Measurements from ENCODE around the gene DCAF8. TPM values are rescaled to one million over a fixed set of nuclear protein-coding genes. Genes with fewer than 3 reads are reported as not detected.

Gene DCAF8
- total and polyA plus RNA-seq, 2 donors (not counting 1 experiment from before 2014, with no cell fraction given) = 194 to 266 TPM

DNA sequence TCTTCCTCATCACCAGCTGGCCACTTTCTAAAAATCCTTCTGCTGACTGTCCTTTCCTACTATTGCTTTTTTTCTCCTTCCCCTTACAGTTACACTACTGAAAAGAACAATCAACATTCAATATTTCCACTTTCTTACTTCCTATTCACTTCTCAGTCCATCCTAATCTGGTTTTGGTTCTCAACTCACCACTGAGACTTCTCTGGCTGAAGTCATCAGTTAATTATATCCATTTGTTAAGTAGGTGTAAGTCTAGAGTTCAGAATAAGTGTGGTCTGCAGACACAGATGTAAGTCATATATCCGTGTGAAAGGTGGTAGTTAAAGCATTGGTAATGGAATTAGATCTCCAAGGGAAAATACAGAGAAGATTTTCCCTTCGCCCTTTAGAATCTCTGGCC is 35.7 kb downstream of the DCAF8 start:
- Mint-ChIP-seq H3K4me3 (no peak overlapping the region), H3K4me1 (no peaks in the 10 kb centered on the region), H3K9me3 (ENCODE audit: insufficient read depth) (no peaks in the 10 kb centered on the region), H3K27ac (no peak overlapping the region), H3K27me3 (no peaks in the 10 kb centered on the region)
- ChIA-PET CTCF (interaction anchor here (1.2 to 2.0 kb wide), 3 partner anchors 9 to 33 kb away, joined by 3 to 9 read pairs (median 6); no protein-coding TSS in a partner anchor), POLR2A (no interaction called here)
- WGBS (ENCODE audit: insufficient coverage) = no CpG with 5 or more reads among the region's 2 CpGs
- TF ChIP-seq, protein P1, sequence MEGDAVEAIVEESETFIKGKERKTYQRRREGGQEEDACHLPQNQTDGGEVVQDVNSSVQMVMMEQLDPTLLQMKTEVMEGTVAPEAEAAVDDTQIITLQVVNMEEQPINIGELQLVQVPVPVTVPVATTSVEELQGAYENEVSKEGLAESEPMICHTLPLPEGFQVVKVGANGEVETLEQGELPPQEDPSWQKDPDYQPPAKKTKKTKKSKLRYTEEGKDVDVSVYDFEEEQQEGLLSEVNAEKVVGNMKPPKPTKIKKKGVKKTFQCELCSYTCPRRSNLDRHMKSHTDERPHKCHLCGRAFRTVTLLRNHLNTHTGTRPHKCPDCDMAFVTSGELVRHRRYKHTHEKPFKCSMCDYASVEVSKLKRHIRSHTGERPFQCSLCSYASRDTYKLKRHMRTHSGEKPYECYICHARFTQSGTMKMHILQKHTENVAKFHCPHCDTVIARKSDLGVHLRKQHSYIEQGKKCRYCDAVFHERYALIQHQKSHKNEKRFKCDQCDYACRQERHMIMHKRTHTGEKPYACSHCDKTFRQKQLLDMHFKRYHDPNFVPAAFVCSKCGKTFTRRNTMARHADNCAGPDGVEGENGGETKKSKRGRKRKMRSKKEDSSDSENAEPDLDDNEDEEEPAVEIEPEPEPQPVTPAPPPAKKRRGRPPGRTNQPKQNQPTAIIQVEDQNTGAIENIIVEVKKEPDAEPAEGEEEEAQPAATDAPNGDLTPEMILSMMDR (IDR thresholded peaks at IDR 0.05) = no peak
- no peak for TF ChIP-seq EZH2 (IDR thresholded peaks at IDR 0.05; ENCODE audit: borderline replicate concordance, insufficient read depth, low read depth, low read length, poor library complexity, severe bottlenecking)
- H3K9me3 ChIP-seq (ENCODE audit: control extremely low read depth in 1 of 3, control insufficient read depth in 2 of 3, insufficient read depth in 1 of 3, low read length in 2 of 3) = no peaks in the 10 kb centered on the region
- peaks cover 26 to 93% of the 10 kb centered on the region in 2 experiments for H3K36me3 ChIP-seq (replicated peaks in 1 of 2; ENCODE audit: control extremely low read depth in 1 of 2, control insufficient read depth in 1 of 2, extremely low read depth in 1 of 2, insufficient read depth in 2 of 2, low read length in 1 of 2)
- no peak overlapping the region for H2AFZ ChIP-seq (ENCODE audit: insufficient read depth, low read depth, low read length, poor library complexity, severe bottlenecking)
- H3K27ac ChIP-seq (ENCODE audit: low read length in 2 of 2) = no peak overlapping the region
- no peaks in the 10 kb centered on the region for H4K20me1 ChIP-seq (ENCODE audit: control insufficient read depth, insufficient read depth, low read length, poor library complexity, severe bottlenecking)
- intact Hi-C loops (cut with micrococcal nuclease) = no loop called here
- no peaks in the 10 kb centered on the region for H3K27me3 ChIP-seq (replicated peaks in 1 of 4; ENCODE audit: control extremely low read depth in 1 of 4, control insufficient read depth in 3 of 4, insufficient read depth in 4 of 4, low read length in 3 of 4)
- no peak for DNase-seq
- no peaks in the 10 kb centered on the region for H3K79me2 ChIP-seq (ENCODE audit: control insufficient read depth, insufficient read depth, low read length)
- no peaks in the 10 kb centered on the region for H3K4me1 ChIP-seq (ENCODE audit: control insufficient read depth in 2 of 2, insufficient read depth in 2 of 2, low read length in 2 of 2)
- ATAC-seq (ENCODE audit: low read depth) = no peak
- H3K4me2 ChIP-seq (replicated peaks; ENCODE audit: low read depth, low read length, poor library complexity, severe bottlenecking) = no peak overlapping the region
- H3K4me3 ChIP-seq (ENCODE audit: control extremely low read depth in 1 of 5, extremely low read depth in 1 of 5, insufficient read depth in 1 of 5, low read depth in 2 of 5, low read length in 4 of 5) = no peak overlapping the region
- H3K9ac ChIP-seq (ENCODE audit: low read length) = no peak overlapping the region

DNA sequence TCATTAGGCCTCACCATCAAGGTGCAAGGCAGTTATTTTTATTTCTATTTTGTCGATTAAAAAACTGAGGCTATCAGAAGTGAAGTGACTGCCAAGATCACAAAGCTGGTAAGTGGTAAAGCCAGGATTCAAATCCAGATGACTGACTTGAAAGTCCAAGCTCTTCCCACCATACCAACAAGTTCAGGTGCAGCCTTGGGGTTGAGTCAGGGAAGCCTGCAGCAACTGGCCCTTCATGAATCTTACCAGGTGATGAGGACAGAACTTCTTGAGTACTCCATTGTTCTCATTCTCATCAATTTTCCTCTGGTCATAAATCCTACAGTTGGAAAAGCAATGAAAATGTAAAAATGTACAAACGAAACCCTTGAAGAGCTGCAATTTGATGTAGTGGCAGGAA is 37.0 kb downstream of the DCAF8 start:
- Mint-ChIP-seq H3K27ac (no peak overlapping the region), H3K4me3 (no peak overlapping the region), H3K9me3 (ENCODE audit: insufficient read depth) (no peaks in the 10 kb centered on the region), H3K4me1 (no peaks in the 10 kb centered on the region), H3K27me3 (no peaks in the 10 kb centered on the region)
- 100% methylated on average over 1 of the region's 2 CpGs for WGBS (ENCODE audit: insufficient coverage)
- POLR2A ChIA-PET = no interaction called here
- no peak overlapping the region for H3K9ac ChIP-seq (ENCODE audit: low read length)
- CTCF ChIA-PET = interaction anchor here (0.6 to 1.6 kb wide), 4 partner anchors 25 to 93 kb away, joined by 3 to 8 read pairs (median 4); no protein-coding TSS in a partner anchor
- H3K4me3 ChIP-seq (ENCODE audit: control extremely low read depth in 1 of 5, extremely low read depth in 1 of 5, insufficient read depth in 1 of 5, low read depth in 2 of 5, low read length in 4 of 5) = no peak overlapping the region
- DNase-seq (no peak), ATAC-seq (ENCODE audit: low read depth) (no peak)
- H3K27me3 ChIP-seq (replicated peaks in 1 of 4; ENCODE audit: control extremely low read depth in 1 of 4, control insufficient read depth in 3 of 4, insufficient read depth in 4 of 4, low read length in 3 of 4) = no peaks in the 10 kb centered on the region
- H2AFZ ChIP-seq (ENCODE audit: insufficient read depth, low read depth, low read length, poor library complexity, severe bottlenecking) = no peak overlapping the region
- no peaks in the 10 kb centered on the region for H3K9me3 ChIP-seq (ENCODE audit: control extremely low read depth in 1 of 3, control insufficient read depth in 2 of 3, insufficient read depth in 1 of 3, low read length in 2 of 3)
- H4K20me1 ChIP-seq (ENCODE audit: control insufficient read depth, insufficient read depth, low read length, poor library complexity, severe bottlenecking) = no peaks in the 10 kb centered on the region
- TF ChIP-seq, protein P1 (IDR thresholded peaks at IDR 0.05) = no peak
- no peak for TF ChIP-seq EZH2 (IDR thresholded peaks at IDR 0.05; ENCODE audit: borderline replicate concordance, insufficient read depth, low read depth, low read length, poor library complexity, severe bottlenecking)
- H3K4me1 ChIP-seq (ENCODE audit: control insufficient read depth in 2 of 2, insufficient read depth in 2 of 2, low read length in 2 of 2) = no peaks in the 10 kb centered on the region
- H3K79me2 ChIP-seq (ENCODE audit: control insufficient read depth, insufficient read depth, low read length) = no peaks in the 10 kb centered on the region
- no peak overlapping the region for H3K4me2 ChIP-seq (replicated peaks; ENCODE audit: low read depth, low read length, poor library complexity, severe bottlenecking)
- intact Hi-C loops (cut with micrococcal nuclease) = no loop called here
- H3K36me3 ChIP-seq (replicated peaks in 1 of 2; ENCODE audit: control extremely low read depth in 1 of 2, control insufficient read depth in 1 of 2, extremely low read depth in 1 of 2, insufficient read depth in 2 of 2, low read length in 1 of 2) = peaks cover 35 to 93% of the 10 kb centered on the region in 2 experiments
- H3K27ac ChIP-seq (ENCODE audit: low read length in 2 of 2) = no peak overlapping the region
